ENCODE measurements around the gene PPP1R15A. TPM values are rescaled to one million over a fixed set of nuclear protein-coding genes. Genes with fewer than 3 reads are reported as not detected.
A peak's percentile ranks its signal among the peaks of the same experiment; 100 is the strongest.

The PPP1R15A gene
- total and polyA plus RNA-seq, 2 donors (not counting 3 experiments of a cell fraction or from before 2014, with no cell fraction given): 42.3 to 67.4 TPM

DNA sequence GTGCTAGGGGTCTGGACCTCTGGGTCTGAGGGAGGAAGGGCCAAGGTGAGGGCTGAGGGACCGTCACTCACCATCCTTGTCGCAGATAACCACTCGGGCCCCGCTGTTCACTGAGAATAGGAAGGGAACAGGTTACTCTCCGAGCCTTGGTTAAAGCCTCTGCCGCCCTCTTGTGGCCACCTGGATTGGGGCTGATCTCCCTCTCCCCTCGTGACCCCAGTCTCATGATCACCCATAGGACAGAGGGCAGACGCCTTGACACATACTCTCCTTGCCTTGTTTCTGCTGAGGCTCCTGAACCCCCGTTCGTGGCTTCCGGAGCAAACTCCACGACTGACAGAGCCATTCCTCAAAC is 36.5 kb upstream of the PPP1R15A start:
- intact Hi-C loops (cut with micrococcal nuclease): loop anchor here (1.0 to 5.0 kb wide), 7 partner anchors 24 to 189 kb away; partner anchors contain the start of genes BCAT2, CA11 and FTL
- TSS peak; percentile 23 for BruUV-seq (replicated peaks)
- TF ChIP-seq, protein P1, sequence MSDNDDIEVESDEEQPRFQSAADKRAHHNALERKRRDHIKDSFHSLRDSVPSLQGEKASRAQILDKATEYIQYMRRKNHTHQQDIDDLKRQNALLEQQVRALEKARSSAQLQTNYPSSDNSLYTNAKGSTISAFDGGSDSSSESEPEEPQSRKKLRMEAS (IDR thresholded peaks at IDR 0.05; ENCODE audit: insufficient read depth, insufficient read length): no peak
- TF ChIP-seq POLR2AphosphoS5 (IDR thresholded peaks at IDR 0.05; ENCODE audit: insufficient read depth, low read depth, low read length) (no peak), MYC (IDR thresholded peaks at IDR 0.05; ENCODE audit: low read depth, low read length) (no peak), GATA2 (IDR thresholded peaks at IDR 0.05; ENCODE audit: insufficient read depth, insufficient read length, low read depth, low read length) (no peak), POLR2A (IDR thresholded peaks at IDR 0.05; ENCODE audit: low read depth, low read length) (no peak), FOS (IDR thresholded peaks at IDR 0.05; ENCODE audit: borderline replicate concordance, insufficient read depth, low read length) (no peak), JUN (IDR thresholded peaks at IDR 0.05; ENCODE audit: borderline replicate concordance, insufficient read depth, insufficient read length, low read depth) (no peak)
- TF ChIP-seq, protein P2, sequence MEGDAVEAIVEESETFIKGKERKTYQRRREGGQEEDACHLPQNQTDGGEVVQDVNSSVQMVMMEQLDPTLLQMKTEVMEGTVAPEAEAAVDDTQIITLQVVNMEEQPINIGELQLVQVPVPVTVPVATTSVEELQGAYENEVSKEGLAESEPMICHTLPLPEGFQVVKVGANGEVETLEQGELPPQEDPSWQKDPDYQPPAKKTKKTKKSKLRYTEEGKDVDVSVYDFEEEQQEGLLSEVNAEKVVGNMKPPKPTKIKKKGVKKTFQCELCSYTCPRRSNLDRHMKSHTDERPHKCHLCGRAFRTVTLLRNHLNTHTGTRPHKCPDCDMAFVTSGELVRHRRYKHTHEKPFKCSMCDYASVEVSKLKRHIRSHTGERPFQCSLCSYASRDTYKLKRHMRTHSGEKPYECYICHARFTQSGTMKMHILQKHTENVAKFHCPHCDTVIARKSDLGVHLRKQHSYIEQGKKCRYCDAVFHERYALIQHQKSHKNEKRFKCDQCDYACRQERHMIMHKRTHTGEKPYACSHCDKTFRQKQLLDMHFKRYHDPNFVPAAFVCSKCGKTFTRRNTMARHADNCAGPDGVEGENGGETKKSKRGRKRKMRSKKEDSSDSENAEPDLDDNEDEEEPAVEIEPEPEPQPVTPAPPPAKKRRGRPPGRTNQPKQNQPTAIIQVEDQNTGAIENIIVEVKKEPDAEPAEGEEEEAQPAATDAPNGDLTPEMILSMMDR (IDR thresholded peaks at IDR 0.05; ENCODE audit: extremely low read depth in 1 of 2, insufficient read depth in 1 of 2, low read depth in 1 of 2, low read length in 2 of 2): peak; percentile 88 to 92
- ChIA-PET CTCF (interaction anchor here (0.7 to 2.6 kb wide), 30 partner anchors 9 to 190 kb away, joined by 3 to 108 read pairs (median 4); partner anchors contain the start of genes BCAT2, CA11, DHDH and PPP1R15A), POLR2A (interaction anchor here (0.7 to 2.0 kb wide), 2 partner anchors 37 to 40 kb away, joined by 3 to 9 read pairs; partner anchors contain the start of gene PPP1R15A)
- FAIRE-seq (peak; percentile 90), DNase-seq (ENCODE audit: low read depth, low spot score) (peak; percentile 87)
- H3K4me1 ChIP-seq (ENCODE audit: control insufficient read depth, extremely low read depth, insufficient read depth, low read length): peaks cover 5% of the 10 kb centered on the region
- no peaks in the 10 kb centered on the region for H4K20me1 ChIP-seq (replicated peaks; ENCODE audit: control insufficient read depth, extremely low read depth, insufficient read depth, low read length)
- no peaks in the 10 kb centered on the region for H3K9me3 ChIP-seq (replicated peaks; ENCODE audit: control insufficient read depth, insufficient read depth, low read length)
- H3K27me3 ChIP-seq (ENCODE audit: control insufficient read depth in 2 of 2, insufficient read depth in 2 of 2, low read length in 2 of 2): no peaks in the 10 kb centered on the region
- H3K4me3 ChIP-seq (replicated peaks in 1 of 3; ENCODE audit: insufficient read depth in 1 of 3, low read depth in 1 of 3, low read length in 3 of 3): peak overlapping the region; percentile 38 to 61 (median 57)
- H3K4me2 ChIP-seq (ENCODE audit: insufficient read depth, low read length): peak overlapping the region; percentile 91
- no peaks in the 10 kb centered on the region for H3K9me1 ChIP-seq (replicated peaks; ENCODE audit: control insufficient read depth, extremely low read depth, insufficient read depth, low read length)
- H3K36me3 ChIP-seq (ENCODE audit: control insufficient read depth in 2 of 2, extremely low read depth in 1 of 2, insufficient read depth in 2 of 2, low read length in 2 of 2): peaks cover 0 to 4% of the 10 kb centered on the region in 2 experiments
- H3K27ac ChIP-seq (ENCODE audit: insufficient read depth, low read depth, low read length): peak overlapping the region; percentile 52
- no peaks in the 10 kb centered on the region for H3K79me2 ChIP-seq (ENCODE audit: control insufficient read depth, insufficient read depth, low read length)
- H2AFZ ChIP-seq (ENCODE audit: low read depth, low read length): peak overlapping the region; percentile 89
- dilution Hi-C loops (cut with MboI; ENCODE audit: extremely low pct_ligation_motif_present, low sequenced_read_pairs): no loop called here
- peak overlapping the region; percentile 55 for H3K9ac ChIP-seq (replicated peaks; ENCODE audit: extremely low read depth, insufficient read depth, low read length)

Data from endothelial cell of umbilical vein (primary cell).